PC-9 (cell line): Measurements from ENCODE around the gene KCNJ15. TPM values are rescaled to one million over a fixed set of nuclear protein-coding genes. Genes with fewer than 3 reads are reported as not detected.

Experiments
- BruUV-seq: library from RNA; stranded (reverse); fragments of 400-500 nt; replicated peaks from 2 replicates; lab custom pipeline; 2021; lab: Mats Ljungman, UMichigan
- CTCF ChIA-PET: fragments of 300-600 bp; sonication (Branson Sonifier 250); formaldehyde crosslinking; loops from one replicate; lab custom pipeline; 2022; ENCODE audit warnings: antibody characterized with exemption; lab: Charles Lee
- POLR2A ChIA-PET: fragments of 300-600 bp; sonication (Branson Sonifier 250); formaldehyde crosslinking; loops from one replicate; lab custom pipeline; 2022; ENCODE audit warnings: antibody characterized with exemption; ENCODE audit not compliant: unreplicated experiment; lab: Charles Lee
- DNase-seq, 2 experiments: peaks; one replicate each; pipeline versions ENCODE4 v3.0.0 to v3.0.0-alpha.2; 2015 to 2022; ENCODE audit warnings: mixed read lengths in 1 of 2
- H2AFZ ChIP-seq: fragments of 200-600 bp; sonication (generic); 2 replicates; pipeline ENCODE4 v1.8.1; 2017; ENCODE audit warnings: antibody characterized with exemption
- H3F3A ChIP-seq: fragments of 200-600 bp; sonication (generic); 2 replicates; pipeline ENCODE4 v1.8.1; 2017; ENCODE audit warnings: antibody characterized with exemption, mild to moderate bottlenecking, low read depth; ENCODE audit not compliant: insufficient read depth
- H3K27ac ChIP-seq: fragments of 200-600 bp; sonication (generic); 2 replicates; pipeline ENCODE4 v1.6.1; 2016; ENCODE audit warnings: mixed run types
- H3K27me3 ChIP-seq: fragments of 200-600 bp; sonication (generic); 2 replicates; pipeline ENCODE4 v1.6.1; 2016; ENCODE audit warnings: low read depth, mixed run types; ENCODE audit not compliant: insufficient read depth
- H3K36me3 ChIP-seq: fragments of 200-600 bp; sonication (generic); 2 replicates; pipeline ENCODE4 v1.6.1; 2016; ENCODE audit warnings: low read depth, mixed run types
- H3K4me1 ChIP-seq: fragments of 200-600 bp; sonication (generic); replicated peaks from 2 replicates; pipeline ENCODE4 v1.6.1; 2016; ENCODE audit warnings: mixed run types; ENCODE audit not compliant: insufficient read depth
- H3K4me2 ChIP-seq: fragments of 200-600 bp; sonication (generic); 2 replicates; pipeline ENCODE4 v1.6.1; 2017; ENCODE audit warnings: mixed run types
- H3K4me3 ChIP-seq: fragments of 200-600 bp; sonication (generic); 2 replicates; pipeline ENCODE4 v1.6.1; 2016; ENCODE audit warnings: mixed run types
- H3K79me2 ChIP-seq: fragments of 200-600 bp; sonication (generic); 2 replicates; pipeline ENCODE4 v1.6.1; 2017; ENCODE audit warnings: low read depth, mixed run types
- H3K9me2 ChIP-seq: fragments of 200-600 bp; sonication (generic); 2 replicates; pipeline ENCODE4 v1.8.1; 2017; ENCODE audit warnings: mild to moderate bottlenecking; ENCODE audit not compliant: insufficient read depth
- H3K9me3 ChIP-seq: fragments of 200-600 bp; sonication (generic); 2 replicates; pipeline ENCODE4 v1.8.1; 2016; ENCODE audit warnings: low read depth; ENCODE audit not compliant: insufficient read depth
- H4K20me1 ChIP-seq: fragments of 200-600 bp; sonication (generic); 2 replicates; pipeline ENCODE4 v1.8.1; 2017; ENCODE audit not compliant: insufficient read depth
- EZH2 ChIP-seq: fragments of 200-600 bp; sonication (generic); IDR thresholded peaks from 2 replicates; pipeline ENCODE4 v1.8.0; 2017; ENCODE audit warnings: antibody characterized with exemption, low read depth
- intact Hi-C: fragments of 100-400 bp; cut with micrococcal nuclease; formaldehyde crosslinking; loops from one replicate; pipeline ENCODE4 v1.10.0; 2022; ENCODE audit not compliant: unreplicated experiment
- total RNA-seq: library from RNA; stranded (reverse); gene quantifications from 2 replicates; pipeline ENCODE4 v1.2.3, GENCODE V29; 2021
- TF ChIP-seq, protein P1 (sequence below): fragments of 200-600 bp; sonication (generic); conservative IDR thresholded peaks from 2 replicates; pipeline ENCODE4 v1.6.1; 2017; ENCODE audit warnings: mixed run types, antibody characterized with exemption, mild to moderate bottlenecking, moderate library complexity

The KCNJ15 gene
- total RNA-seq, 1 experiment from 2014 or later = not detected

DNA sequence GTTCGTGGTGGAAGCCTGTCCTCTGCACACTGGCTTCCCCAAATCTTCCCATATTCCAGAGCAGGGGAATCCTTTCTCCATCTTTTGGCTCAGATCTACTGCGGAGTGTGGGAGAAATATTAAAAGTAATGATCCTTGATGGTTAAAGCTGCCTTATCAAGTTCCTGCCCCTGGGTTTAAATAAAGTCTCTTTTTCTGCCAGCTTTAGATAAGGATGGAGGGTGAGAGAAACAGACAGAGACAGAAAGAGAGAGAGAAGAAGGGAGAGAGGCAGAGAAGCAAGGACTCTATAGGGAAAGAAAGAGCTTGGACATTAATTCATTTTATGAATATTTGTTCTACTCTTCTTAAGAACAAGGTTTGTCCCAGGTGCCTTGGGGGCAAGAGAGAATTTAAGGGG lies 98.0 kb downstream of the KCNJ15 start:
- DNase-seq = no peak
- Histone ChIP-seq H3K27ac (no peak overlapping the region), H3K9me2 (no peaks in the 10 kb centered on the region), H3K4me2 (no peak overlapping the region), H3K27me3 (peaks cover 19% of the 10 kb centered on the region; the same call in 1 of the 2 replicates), H3K4me1 (no peaks in the 10 kb centered on the region), H3K4me3 (no peak overlapping the region), H3K79me2 (no peaks in the 10 kb centered on the region), H4K20me1 (no peaks in the 10 kb centered on the region), H2AFZ (no peak overlapping the region), H3K9me3 (no peaks in the 10 kb centered on the region), H3F3A (no peaks in the 10 kb centered on the region), H3K36me3 (no peaks in the 10 kb centered on the region)
- BruUV-seq = no TSS peak
- ChIA-PET POLR2A (no interaction called here), CTCF (no interaction called here)
- no peak for TF ChIP-seq EZH2
- TF ChIP-seq, protein P1, sequence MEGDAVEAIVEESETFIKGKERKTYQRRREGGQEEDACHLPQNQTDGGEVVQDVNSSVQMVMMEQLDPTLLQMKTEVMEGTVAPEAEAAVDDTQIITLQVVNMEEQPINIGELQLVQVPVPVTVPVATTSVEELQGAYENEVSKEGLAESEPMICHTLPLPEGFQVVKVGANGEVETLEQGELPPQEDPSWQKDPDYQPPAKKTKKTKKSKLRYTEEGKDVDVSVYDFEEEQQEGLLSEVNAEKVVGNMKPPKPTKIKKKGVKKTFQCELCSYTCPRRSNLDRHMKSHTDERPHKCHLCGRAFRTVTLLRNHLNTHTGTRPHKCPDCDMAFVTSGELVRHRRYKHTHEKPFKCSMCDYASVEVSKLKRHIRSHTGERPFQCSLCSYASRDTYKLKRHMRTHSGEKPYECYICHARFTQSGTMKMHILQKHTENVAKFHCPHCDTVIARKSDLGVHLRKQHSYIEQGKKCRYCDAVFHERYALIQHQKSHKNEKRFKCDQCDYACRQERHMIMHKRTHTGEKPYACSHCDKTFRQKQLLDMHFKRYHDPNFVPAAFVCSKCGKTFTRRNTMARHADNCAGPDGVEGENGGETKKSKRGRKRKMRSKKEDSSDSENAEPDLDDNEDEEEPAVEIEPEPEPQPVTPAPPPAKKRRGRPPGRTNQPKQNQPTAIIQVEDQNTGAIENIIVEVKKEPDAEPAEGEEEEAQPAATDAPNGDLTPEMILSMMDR = no peak
- intact Hi-C loops = loop anchor here (10.0 kb wide), 1 partner anchor 640 kb away; no protein-coding TSS in a partner anchor

DNA sequence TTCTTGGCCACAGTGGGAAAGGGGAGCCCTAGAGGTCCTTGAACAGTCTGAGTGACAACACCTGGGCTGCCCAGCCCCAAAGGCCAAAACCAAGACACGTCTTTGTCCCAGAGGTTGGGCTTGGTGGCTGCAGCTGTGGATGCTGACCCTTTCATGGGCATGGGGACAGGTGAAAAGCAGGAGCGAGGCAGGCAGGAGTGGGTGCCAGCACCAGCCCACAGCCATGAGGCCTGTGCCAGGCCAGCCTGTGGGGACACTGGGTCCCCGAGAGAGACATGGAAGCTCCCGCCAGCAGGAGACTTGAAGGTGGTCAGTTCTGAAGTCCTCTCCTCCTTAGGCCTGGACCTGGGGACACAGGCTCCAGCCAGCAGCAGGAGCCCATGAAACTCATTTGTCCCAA lies 98.6 kb downstream of the KCNJ15 start:
- Histone ChIP-seq H3F3A (no peaks in the 10 kb centered on the region), H3K9me2 (no peaks in the 10 kb centered on the region), H3K79me2 (no peaks in the 10 kb centered on the region), H3K36me3 (no peaks in the 10 kb centered on the region), H3K4me2 (no peak overlapping the region), H2AFZ (no peak overlapping the region), H4K20me1 (no peaks in the 10 kb centered on the region), H3K4me1 (no peaks in the 10 kb centered on the region), H3K27ac (no peak overlapping the region), H3K4me3 (no peak overlapping the region), H3K9me3 (no peaks in the 10 kb centered on the region), H3K27me3 (peaks cover 19% of the 10 kb centered on the region; the same call in 1 of the 2 replicates)
- TF ChIP-seq EZH2 = no peak
- TF ChIP-seq, protein P1 = no peak
- no TSS peak for BruUV-seq
- intact Hi-C loops = loop anchor here (10.0 kb wide), 1 partner anchor 641 kb away; no protein-coding TSS in a partner anchor
- CTCF ChIA-PET = no interaction called here
- POLR2A ChIA-PET = no interaction called here
- no peak for DNase-seq

DNA sequence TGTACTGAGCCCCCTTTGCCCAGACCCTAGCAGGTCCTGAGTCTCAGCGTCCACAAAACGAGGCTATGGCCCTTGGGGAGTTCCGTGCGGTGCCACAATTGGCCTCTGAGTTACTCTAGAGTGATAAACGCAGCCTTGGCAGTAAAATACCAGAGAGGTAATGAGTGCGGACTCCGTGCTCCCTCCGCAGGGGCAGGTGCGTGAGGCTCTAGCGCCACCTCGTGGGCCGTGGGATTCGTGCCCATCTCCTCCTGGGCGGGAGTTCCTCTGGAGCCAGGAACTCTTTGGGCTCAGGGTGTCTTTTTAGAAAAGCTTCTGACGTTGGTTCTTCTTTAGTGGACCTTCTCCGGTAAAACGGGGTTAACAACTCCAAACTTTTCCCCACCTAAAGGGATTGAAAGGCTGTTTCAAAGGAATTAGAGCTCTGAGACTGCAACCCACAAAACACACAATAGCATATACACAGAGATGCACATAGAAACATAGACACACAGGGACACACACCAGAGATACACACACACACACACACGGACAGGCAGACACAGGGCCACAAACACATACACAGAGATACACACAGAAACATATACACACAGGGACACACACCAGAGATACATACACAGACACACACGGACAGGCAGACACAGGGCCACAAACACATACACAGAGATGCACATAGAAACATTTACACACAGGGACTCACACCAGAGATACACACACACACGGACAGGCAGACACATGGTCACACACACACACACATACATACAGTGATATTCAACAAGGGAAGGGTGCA lies 99.4 kb downstream of the KCNJ15 start:
- Histone ChIP-seq H3K79me2 (no peaks in the 10 kb centered on the region), H4K20me1 (no peaks in the 10 kb centered on the region), H3K27me3 (peaks cover 12% of the 10 kb centered on the region; the same call in 1 of the 2 replicates), H3K36me3 (no peaks in the 10 kb centered on the region), H3K9me2 (no peaks in the 10 kb centered on the region), H3K4me3 (no peak overlapping the region), H3K9me3 (no peaks in the 10 kb centered on the region), H3F3A (no peaks in the 10 kb centered on the region), H3K4me2 (no peak overlapping the region), H3K4me1 (no peaks in the 10 kb centered on the region), H2AFZ (no peak overlapping the region), H3K27ac (no peak overlapping the region)
- CTCF ChIA-PET = interaction anchor here (0.6 kb wide), 1 partner anchor 1378 kb away, joined by 6 read pairs; no protein-coding TSS in a partner anchor
- intact Hi-C loops = loop anchor here (1.0 to 10.0 kb wide), 2 partner anchors 197 to 641 kb away; no protein-coding TSS in a partner anchor
- no peak for TF ChIP-seq EZH2
- TF ChIP-seq, protein P1 = peak; percentile 81
- POLR2A ChIA-PET = no interaction called here
- BruUV-seq = no TSS peak
- DNase-seq = peak in 1 of 2 experiments; percentile 53

Other genes starting within 250 kb of the KCNJ15 start
- gene ERG, start 241.5 kb downstream of the KCNJ15 start, total RNA-seq = not detected in 2 replicates